ENCODE measurements around the gene MEI1.

GRCh38 chr22:41820447-41820846, 121.1 kb downstream of the MEI1 start:
- TF ChIP-seq CTCF (IDR thresholded peaks at IDR 0.05) (no peak), POLR2A (IDR thresholded peaks at IDR 0.05) (no peak)
